Activated T-helper 1 cell treated with anti-CD3 and anti-CD28 coated beads, Interleukin-12 subunit alpha, Interleukin-12 subunit beta, Interleukin-2, Interleukin-4 antibody, amounts not matched to agents 30 ng/mL and 10 ng/mL and 1 ng/mL, durations not matched to agents 14 hours and 24 hours and 36 hours (primary cell): ENCODE data around the gene CES4A. TPM values are rescaled to one million over a fixed set of nuclear protein-coding genes. Genes with fewer than 3 reads are reported as not detected.

ENCODE experiments used
- DNase-seq: peaks from one replicate; pipeline ENCODE4 v3.0.0; 2021; ENCODE audit warnings: low spot score
- H3K27ac Mint-ChIP-seq: one replicate; pipeline ENCODE4 v1.8.0; 2021; ENCODE audit warnings: mild to moderate bottlenecking, mixed read lengths
- H3K27me3 Mint-ChIP-seq: one replicate; pipeline ENCODE4 v1.8.0; 2022; ENCODE audit warnings: mild to moderate bottlenecking, moderate library complexity, mixed read lengths; ENCODE audit not compliant: insufficient read depth
- H3K36me3 Mint-ChIP-seq: one replicate; pipeline ENCODE4 v1.8.0; 2021; ENCODE audit warnings: low read depth, mixed read lengths
- H3K4me1 Mint-ChIP-seq: one replicate; pipeline ENCODE4 v1.8.0; 2021; ENCODE audit warnings: low read depth, mixed read lengths
- H3K4me3 Mint-ChIP-seq: one replicate; pipeline ENCODE4 v1.8.0; 2021; ENCODE audit warnings: mild to moderate bottlenecking, moderate library complexity, mixed read lengths
- H3K9me3 Mint-ChIP-seq: one replicate; pipeline ENCODE4 v1.8.0; 2021; ENCODE audit warnings: mixed read lengths
- intact Hi-C: fragments of 100-400 bp; cut with micrococcal nuclease; formaldehyde crosslinking; loops from one replicate; pipeline ENCODE4 v1.15.1; 2024
- total RNA-seq: library from RNA; stranded (reverse); gene quantifications from 2 replicates; pipeline ENCODE4 v1.2.3, GENCODE V29; 2022

CES4A gene
- total RNA-seq, 1 donor from 2014 or later: 33.2 TPM

GRCh38 chr16:67006930-67007658, 18.7 kb downstream of the CES4A start:
- Mint-ChIP-seq H3K4me3 (no peak overlapping the region), H3K27ac (peak overlapping the region; percentile 20)

GRCh38 chr16:67009158-67009557, 20.8 kb downstream of the CES4A start:
- peaks cover 27% of the 10 kb centered on the region for H3K4me1 Mint-ChIP-seq
- H3K27me3 Mint-ChIP-seq: no peaks in the 10 kb centered on the region
- H3K9me3 Mint-ChIP-seq: no peaks in the 10 kb centered on the region
- intact Hi-C loops: no loop called here
- H3K27ac Mint-ChIP-seq: peak overlapping the region; percentile 31
- peaks cover 26% of the 10 kb centered on the region for H3K36me3 Mint-ChIP-seq
- no peak overlapping the region for H3K4me3 Mint-ChIP-seq
- DNase-seq: no peak

More at GRCh38 chr16:67006930-67007658, 18.7 kb downstream of the CES4A start:
- intact Hi-C loops: no loop called here
- Mint-ChIP-seq H3K4me1 (peaks cover 28% of the 10 kb centered on the region), H3K27me3 (no peaks in the 10 kb centered on the region), H3K9me3 (no peaks in the 10 kb centered on the region), H3K36me3 (peaks cover 41% of the 10 kb centered on the region)
- no peak for DNase-seq

GRCh38 chr16:67011274-67011673, 22.9 kb downstream of the CES4A start:
- peak overlapping the region; percentile 19 for H3K4me3 Mint-ChIP-seq
- H3K36me3 Mint-ChIP-seq: peaks cover 16% of the 10 kb centered on the region
- H3K9me3 Mint-ChIP-seq: no peaks in the 10 kb centered on the region
- peaks cover 44% of the 10 kb centered on the region for H3K4me1 Mint-ChIP-seq
- intact Hi-C loops: no loop called here
- peak overlapping the region; percentile 52 for H3K27ac Mint-ChIP-seq
- H3K27me3 Mint-ChIP-seq: peaks cover 1% of the 10 kb centered on the region
- no peak for DNase-seq

GRCh38 chr16:67013233-67013822, 24.9 kb downstream of the CES4A start:
- intact Hi-C loops: loop anchor here (1.0 kb wide), 3 partner anchors 12 to 59 kb away; no protein-coding TSS in a partner anchor
- H3K9me3 Mint-ChIP-seq: no peaks in the 10 kb centered on the region

GRCh38 chr16:67013823-67014633, 25.6 kb downstream of the CES4A start:
- peak; percentile 83 for DNase-seq
- peak overlapping the region; percentile 93 for H3K27ac Mint-ChIP-seq
- H3K36me3 Mint-ChIP-seq: peaks cover 9% of the 10 kb centered on the region
- peaks cover 48% of the 10 kb centered on the region for H3K4me1 Mint-ChIP-seq
- intact Hi-C loops: loop anchor here (1.0 kb wide), 4 partner anchors 13 to 60 kb away; no protein-coding TSS in a partner anchor
- H3K4me3 Mint-ChIP-seq: peak overlapping the region; percentile 84
- no peaks in the 10 kb centered on the region for H3K9me3 Mint-ChIP-seq
- peaks cover 1% of the 10 kb centered on the region for H3K27me3 Mint-ChIP-seq

More at GRCh38 chr16:67013233-67013822, 24.9 kb downstream of the CES4A start:
- H3K27ac Mint-ChIP-seq: peak overlapping the region; percentile 83
- no peak for DNase-seq
- H3K36me3 Mint-ChIP-seq: peaks cover 9% of the 10 kb centered on the region
- H3K4me3 Mint-ChIP-seq: peak overlapping the region; percentile 84
- H3K4me1 Mint-ChIP-seq: peaks cover 55% of the 10 kb centered on the region
- peaks cover 1% of the 10 kb centered on the region for H3K27me3 Mint-ChIP-seq

- no peak for DNase-seq
These were observed 26.4 kb downstream of the CES4A start for GRCh38 chr16:67014634-67015312.

GRCh38 chr16:67015313-67015731, 26.9 kb downstream of the CES4A start:
- DNase-seq: no peak
- H3K9me3 Mint-ChIP-seq: no peaks in the 10 kb centered on the region
- H3K36me3 Mint-ChIP-seq: peaks cover 3% of the 10 kb centered on the region
- intact Hi-C loops: loop anchor here (1.0 to 5.0 kb wide), 2 partner anchors 37 to 38 kb away; no protein-coding TSS in a partner anchor
- peaks cover 41% of the 10 kb centered on the region for H3K4me1 Mint-ChIP-seq
- peak overlapping the region; percentile 93 for H3K27ac Mint-ChIP-seq
- H3K27me3 Mint-ChIP-seq: peaks cover 1% of the 10 kb centered on the region
- H3K4me3 Mint-ChIP-seq: peak overlapping the region; percentile 84

More at GRCh38 chr16:67014634-67015312, 26.4 kb downstream of the CES4A start:
- intact Hi-C loops: loop anchor here (1.0 to 5.0 kb wide), 3 partner anchors 30 to 38 kb away; no protein-coding TSS in a partner anchor
- H3K4me1 Mint-ChIP-seq: peaks cover 41% of the 10 kb centered on the region
- H3K9me3 Mint-ChIP-seq: no peaks in the 10 kb centered on the region
- H3K36me3 Mint-ChIP-seq: peaks cover 4% of the 10 kb centered on the region
- peak overlapping the region; percentile 84 for H3K4me3 Mint-ChIP-seq
- peak overlapping the region; percentile 93 for H3K27ac Mint-ChIP-seq
- H3K27me3 Mint-ChIP-seq: peaks cover 1% of the 10 kb centered on the region

GRCh38 chr16:67016143-67016542, 27.8 kb downstream of the CES4A start:
- DNase-seq: no peak
- peak overlapping the region; percentile 40 for H3K27ac Mint-ChIP-seq

GRCh38 chr16:67016681-67017420, 28.5 kb downstream of the CES4A start:
- Mint-ChIP-seq H3K4me1 (peaks cover 41% of the 10 kb centered on the region), H3K36me3 (no peaks in the 10 kb centered on the region), H3K9me3 (no peaks in the 10 kb centered on the region), H3K4me3 (no peak overlapping the region), H3K27ac (no peak overlapping the region), H3K27me3 (peaks cover 1% of the 10 kb centered on the region)
- DNase-seq: no peak
- intact Hi-C loops: loop anchor here (1.0 to 5.0 kb wide), 2 partner anchors 35 to 134 kb away; no protein-coding TSS in a partner anchor

More at GRCh38 chr16:67016143-67016542, 27.8 kb downstream of the CES4A start:
- Mint-ChIP-seq H3K9me3 (no peaks in the 10 kb centered on the region), H3K4me3 (no peak overlapping the region), H3K4me1 (peaks cover 41% of the 10 kb centered on the region), H3K27me3 (peaks cover 1% of the 10 kb centered on the region), H3K36me3 (no peaks in the 10 kb centered on the region)
- intact Hi-C loops: loop anchor here (5.0 kb wide), 1 partner anchor 36 kb away; no protein-coding TSS in a partner anchor

GRCh38 chr16:67017421-67017750, 29.0 kb downstream of the CES4A start:
- DNase-seq: no peak
- intact Hi-C loops: loop anchor here (1.0 to 5.0 kb wide), 2 partner anchors 35 to 134 kb away; no protein-coding TSS in a partner anchor
- Mint-ChIP-seq H3K9me3 (no peaks in the 10 kb centered on the region), H3K27me3 (peaks cover 1% of the 10 kb centered on the region), H3K27ac (no peak overlapping the region), H3K4me1 (peaks cover 38% of the 10 kb centered on the region), H3K4me3 (peak overlapping the region; percentile 7), H3K36me3 (no peaks in the 10 kb centered on the region)

- intact Hi-C loops: loop anchor here (1.0 to 5.0 kb wide), 7 partner anchors 10 to 167 kb away; partner anchors contain the start of gene PHAF1
These were observed 29.6 kb downstream of the CES4A start for GRCh38 chr16:67017810-67018488.

More at GRCh38 chr16:67017810-67018488, 29.6 kb downstream of the CES4A start:
- H3K4me3 Mint-ChIP-seq: peak overlapping the region; percentile 7
- peak overlapping the region; percentile 40 for H3K27ac Mint-ChIP-seq
- peaks cover 40% of the 10 kb centered on the region for H3K4me1 Mint-ChIP-seq
- peaks cover under 1% of the 10 kb centered on the region for H3K36me3 Mint-ChIP-seq
- peak; percentile 85 for DNase-seq
- peaks cover 3% of the 10 kb centered on the region for H3K27me3 Mint-ChIP-seq
- H3K9me3 Mint-ChIP-seq: no peaks in the 10 kb centered on the region
